ENCODE results near the gene PTGER1. TPM values are rescaled to one million over a fixed set of nuclear protein-coding genes. Genes with fewer than 3 reads are reported as not detected.
A peak's percentile ranks its signal among the peaks of the same experiment; 100 is the strongest.

The PTGER1 gene
- total and polyA plus RNA-seq, 2 of the 8 experiments (the other 6 are each of a cell fraction or from before 2014, with no cell fraction given): 0.20 to 0.41 TPM

- H3K79me2 ChIP-seq (ENCODE audit: control insufficient read depth in 1 of 2, insufficient read depth in 2 of 2, low read length in 2 of 2): peaks cover 0 to 44% of the 10 kb centered on the region in 2 experiments; a peak in 2 of 4 replicates
- H3K14ac ChIP-seq (ENCODE audit: insufficient read length): no peak overlapping the region
- DNase-seq (ENCODE audit: low read depth in 1 of 2, low spot score in 2 of 2): no peak
- H4K20me1 ChIP-seq (replicated peaks in 1 of 2; ENCODE audit: control insufficient read depth in 1 of 2, insufficient read depth in 2 of 2, low read length in 2 of 2): peaks cover 9 to 16% of the 10 kb centered on the region in 2 experiments
- H3K9me3 ChIP-seq (ENCODE audit: insufficient read depth in 2 of 2, low read depth in 1 of 2, low read length in 1 of 2): no peaks in the 10 kb centered on the region
- TF ChIP-seq KDM1A (IDR thresholded peaks at IDR 0.05; ENCODE audit: borderline replicate concordance, low read length) (peak; percentile 69; the same call in 1 of the 2 replicates), KDM4A (IDR thresholded peaks at IDR 0.05; ENCODE audit: low read depth, low read length, severe bottlenecking) (no peak)
- H4K8ac ChIP-seq (ENCODE audit: extremely low read depth, insufficient read depth, low read length): no peak overlapping the region
- H2BK120ac ChIP-seq (replicated peaks; ENCODE audit: low read depth, low read length): no peak overlapping the region
- no peak overlapping the region for H3K27ac ChIP-seq (ENCODE audit: low read depth, low read length)
- no peak overlapping the region for H3K4me3 ChIP-seq (ENCODE audit: extremely low read depth in 1 of 4, insufficient read depth in 2 of 4, low read depth in 3 of 4, low read length in 4 of 4)
- no peak overlapping the region; a peak in 1 of 7 replicates for H3K9ac ChIP-seq (replicated peaks in 1 of 4; ENCODE audit: extremely low read depth in 1 of 4, low read depth in 3 of 4, low read length in 3 of 4)
- ChIA-PET CTCF (ENCODE audit: partially characterized antibody) (interaction anchor here (0.5 to 1.6 kb wide), 4 partner anchors 10 to 437 kb away, joined by 3 to 6 read pairs (median 3); no protein-coding TSS in a partner anchor), POLR2A (ENCODE audit: partially characterized antibody) (interaction anchor here (0.6 to 1.1 kb wide), 3 partner anchors 23 to 1683 kb away, joined by 3 read pairs; partner anchors contain the start of gene PTGER1)
- no peak overlapping the region for H2AFZ ChIP-seq (ENCODE audit: low read length)
- H3K27me3 ChIP-seq (replicated peaks in 1 of 4; ENCODE audit: control insufficient read depth in 3 of 4, extremely low read depth in 1 of 4, insufficient read depth in 3 of 4, low read length in 3 of 4): no peaks in the 10 kb centered on the region
- no peak overlapping the region for H2BK15ac ChIP-seq (ENCODE audit: low read length)
- no peak overlapping the region for H2BK20ac ChIP-seq (ENCODE audit: low read length)
- H3K18ac ChIP-seq (ENCODE audit: extremely low read depth, low read length): no peak overlapping the region
- H2AK5ac ChIP-seq (ENCODE audit: low read depth, low read length): no peak overlapping the region
- H2BK5ac ChIP-seq (ENCODE audit: low read depth, low read length): no peak overlapping the region
- FAIRE-seq: no peak
- no peaks in the 10 kb centered on the region; the same call in 1 of the 2 replicates for H3K23me2 ChIP-seq (ENCODE audit: low read depth, low read length)
- no peak overlapping the region for H4K91ac ChIP-seq (replicated peaks; ENCODE audit: insufficient read length, low read length)
- no peak overlapping the region for H4K5ac ChIP-seq (ENCODE audit: insufficient read length, low read depth, low read length)
- H2BK12ac ChIP-seq (ENCODE audit: low read depth, low read length): no peak overlapping the region
- H3K4ac ChIP-seq (replicated peaks; ENCODE audit: insufficient read length, low read depth, low read length): no peak overlapping the region
- H3K79me1 ChIP-seq (ENCODE audit: low read depth, low read length): peaks cover 17% of the 10 kb centered on the region
- no peak overlapping the region for H3K4me2 ChIP-seq (ENCODE audit: insufficient read depth in 1 of 2, low read depth in 2 of 2, low read length in 2 of 2)
- H3K23ac ChIP-seq (ENCODE audit: insufficient read length): no peak overlapping the region
- WGBS, 2 experiments (ENCODE audit: extremely low coverage in 1 of 2, insufficient coverage in 1 of 2, insufficient read length in 1 of 2, insufficient replicate concordance in 2 of 2, low coverage in 1 of 2, low lambda C conversion rate in 2 of 2, missing lambda C conversion rate in 1 of 2): 94% methylated on average over 7 of the region's 7 CpGs; no CpG with 5 or more reads in 1 of the 2 experiments
- peaks cover 0 to 11% (median 3%) of the 10 kb centered on the region in 4 experiments; a peak in 5 of 7 replicates for H3K4me1 ChIP-seq (replicated peaks in 1 of 4; ENCODE audit: control insufficient read depth in 3 of 4, insufficient read depth in 4 of 4, low read length in 3 of 4)
- H3K36me3 ChIP-seq (ENCODE audit: control insufficient read depth in 2 of 4, insufficient read depth in 4 of 4, low read length in 3 of 4): peaks cover 3 to 13% (median 7%) of the 10 kb centered on the region in 4 experiments; a peak in 6 of 8 replicates
- H3K56ac ChIP-seq (replicated peaks; ENCODE audit: insufficient read length, low read depth, low read length): no peak overlapping the region
Measured at GRCh38 chr19:14437578-14438140, 37.5 kb downstream of the PTGER1 start.
